HCT116 (cell line): Measurements from ENCODE around the gene PTGIS.

Experiments used
- CEBPB ChIP-seq: IDR thresholded peaks from 2 replicates; pipeline ENCODE4 v1.6.1; 2012; ENCODE audit warnings: low read depth
- EGR1 ChIP-seq: IDR thresholded peaks from 2 replicates; pipeline ENCODE4 v1.6.1; 2012; ENCODE audit warnings: low read depth
- EZH2 ChIP-seq: fragments of 200-600 bp; sonication (generic); IDR thresholded peaks from 2 replicates; pipeline ENCODE4 v1.6.1; 2017; ENCODE audit warnings: antibody characterized with exemption, mixed run types
- JUND ChIP-seq: IDR thresholded peaks from 2 replicates; pipeline ENCODE4 v1.6.1; 2012
- POLR2A ChIP-seq: IDR thresholded peaks from 2 replicates; pipeline ENCODE4 v1.7.0; 2011; ENCODE audit warnings: borderline replicate concordance; ENCODE audit not compliant: insufficient read depth, insufficient read length; ENCODE audit errors: extremely low read depth
- SIN3A ChIP-seq: IDR thresholded peaks from 2 replicates; pipeline ENCODE4 v1.6.1; 2012; ENCODE audit warnings: low read depth
- SP1 ChIP-seq: IDR thresholded peaks from 2 replicates; pipeline ENCODE4 v1.6.1; 2012; ENCODE audit warnings: low read depth
- TCF7L2 ChIP-seq: IDR thresholded peaks from 2 replicates; pipeline ENCODE4 v1.7.0; 2011; ENCODE audit warnings: borderline replicate concordance, inconsistent platforms; ENCODE audit not compliant: insufficient read depth, insufficient read length; ENCODE audit errors: extremely low read depth
- YY1 ChIP-seq: IDR thresholded peaks from 2 replicates; pipeline ENCODE4 v1.6.1; 2011; ENCODE audit warnings: low read length, low read depth, moderate library complexity, mild to moderate bottlenecking; ENCODE audit not compliant: insufficient replicate concordance; ENCODE audit errors: extremely low read depth
- TF ChIP-seq, protein P1 (sequence below), 3 experiments: fragments of 200-600 bp in 1 of 3; sonication (generic) in 1 of 3; IDR thresholded peaks in 2 of 3; conservative IDR thresholded peaks in 1 of 3; 2 replicates each; pipeline ENCODE4 v1.5.1; 2012 to 2017; ENCODE audit warnings: low read depth in 2 of 3, low read length in 2 of 3, antibody characterized with exemption in 1 of 3, borderline replicate concordance in 1 of 3, control low read depth in 1 of 3, mild to moderate bottlenecking in 1 of 3, mixed read lengths in 1 of 3, mixed run types in 1 of 3, moderate library complexity in 1 of 3; ENCODE audit not compliant: insufficient read depth in 1 of 3
- TF ChIP-seq, protein P2 (sequence below): IDR thresholded peaks from 2 replicates; pipeline ENCODE4 v1.6.1; 2012
- TF ChIP-seq, protein P3 (sequence below): IDR thresholded peaks from 2 replicates; pipeline ENCODE4 v1.6.1; 2012; ENCODE audit warnings: low read depth
- TF ChIP-seq, protein P4 (sequence below): IDR thresholded peaks from 2 replicates; pipeline ENCODE4 v1.6.1; 2012

DNA sequence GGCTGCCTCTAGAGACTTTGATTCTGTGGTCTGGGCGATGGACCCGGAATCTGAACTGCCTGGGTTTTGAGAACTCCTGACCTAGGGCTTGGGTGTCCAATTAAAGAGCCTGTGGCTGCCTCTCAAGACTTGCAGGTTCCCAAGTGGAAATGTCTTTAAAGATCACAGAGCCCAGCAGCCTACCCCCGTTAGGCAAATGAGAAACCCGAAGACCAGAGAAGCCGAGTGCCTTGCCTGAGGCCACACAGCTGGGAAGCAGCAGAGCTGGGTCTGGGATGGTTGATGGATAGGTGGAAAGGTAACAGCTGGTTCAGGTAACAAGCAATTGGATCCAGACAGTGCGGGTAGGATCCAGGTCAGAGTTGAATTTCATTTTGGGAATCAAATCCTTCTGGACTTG, 111.3 kb downstream of the PTGIS start:
- TF ChIP-seq POLR2A (no peak), YY1 (no peak), EGR1 (no peak), JUND (no peak), CEBPB (no peak), EZH2 (no peak), TCF7L2 (no peak), SIN3A (no peak), SP1 (no peak)
- TF ChIP-seq, protein P1, sequence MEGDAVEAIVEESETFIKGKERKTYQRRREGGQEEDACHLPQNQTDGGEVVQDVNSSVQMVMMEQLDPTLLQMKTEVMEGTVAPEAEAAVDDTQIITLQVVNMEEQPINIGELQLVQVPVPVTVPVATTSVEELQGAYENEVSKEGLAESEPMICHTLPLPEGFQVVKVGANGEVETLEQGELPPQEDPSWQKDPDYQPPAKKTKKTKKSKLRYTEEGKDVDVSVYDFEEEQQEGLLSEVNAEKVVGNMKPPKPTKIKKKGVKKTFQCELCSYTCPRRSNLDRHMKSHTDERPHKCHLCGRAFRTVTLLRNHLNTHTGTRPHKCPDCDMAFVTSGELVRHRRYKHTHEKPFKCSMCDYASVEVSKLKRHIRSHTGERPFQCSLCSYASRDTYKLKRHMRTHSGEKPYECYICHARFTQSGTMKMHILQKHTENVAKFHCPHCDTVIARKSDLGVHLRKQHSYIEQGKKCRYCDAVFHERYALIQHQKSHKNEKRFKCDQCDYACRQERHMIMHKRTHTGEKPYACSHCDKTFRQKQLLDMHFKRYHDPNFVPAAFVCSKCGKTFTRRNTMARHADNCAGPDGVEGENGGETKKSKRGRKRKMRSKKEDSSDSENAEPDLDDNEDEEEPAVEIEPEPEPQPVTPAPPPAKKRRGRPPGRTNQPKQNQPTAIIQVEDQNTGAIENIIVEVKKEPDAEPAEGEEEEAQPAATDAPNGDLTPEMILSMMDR (IDR thresholded peaks at IDR 0.05 in 2 of 3, conservative IDR thresholded peaks at IDR 0.05 in 1 of 3; ENCODE audit: borderline replicate concordance in 1 of 3, insufficient read depth in 1 of 3, low read depth in 2 of 3, low read length in 2 of 3): no peak
- TF ChIP-seq, protein P2, sequence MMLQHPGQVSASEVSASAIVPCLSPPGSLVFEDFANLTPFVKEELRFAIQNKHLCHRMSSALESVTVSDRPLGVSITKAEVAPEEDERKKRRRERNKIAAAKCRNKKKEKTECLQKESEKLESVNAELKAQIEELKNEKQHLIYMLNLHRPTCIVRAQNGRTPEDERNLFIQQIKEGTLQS: no peak
- TF ChIP-seq, protein P3, sequence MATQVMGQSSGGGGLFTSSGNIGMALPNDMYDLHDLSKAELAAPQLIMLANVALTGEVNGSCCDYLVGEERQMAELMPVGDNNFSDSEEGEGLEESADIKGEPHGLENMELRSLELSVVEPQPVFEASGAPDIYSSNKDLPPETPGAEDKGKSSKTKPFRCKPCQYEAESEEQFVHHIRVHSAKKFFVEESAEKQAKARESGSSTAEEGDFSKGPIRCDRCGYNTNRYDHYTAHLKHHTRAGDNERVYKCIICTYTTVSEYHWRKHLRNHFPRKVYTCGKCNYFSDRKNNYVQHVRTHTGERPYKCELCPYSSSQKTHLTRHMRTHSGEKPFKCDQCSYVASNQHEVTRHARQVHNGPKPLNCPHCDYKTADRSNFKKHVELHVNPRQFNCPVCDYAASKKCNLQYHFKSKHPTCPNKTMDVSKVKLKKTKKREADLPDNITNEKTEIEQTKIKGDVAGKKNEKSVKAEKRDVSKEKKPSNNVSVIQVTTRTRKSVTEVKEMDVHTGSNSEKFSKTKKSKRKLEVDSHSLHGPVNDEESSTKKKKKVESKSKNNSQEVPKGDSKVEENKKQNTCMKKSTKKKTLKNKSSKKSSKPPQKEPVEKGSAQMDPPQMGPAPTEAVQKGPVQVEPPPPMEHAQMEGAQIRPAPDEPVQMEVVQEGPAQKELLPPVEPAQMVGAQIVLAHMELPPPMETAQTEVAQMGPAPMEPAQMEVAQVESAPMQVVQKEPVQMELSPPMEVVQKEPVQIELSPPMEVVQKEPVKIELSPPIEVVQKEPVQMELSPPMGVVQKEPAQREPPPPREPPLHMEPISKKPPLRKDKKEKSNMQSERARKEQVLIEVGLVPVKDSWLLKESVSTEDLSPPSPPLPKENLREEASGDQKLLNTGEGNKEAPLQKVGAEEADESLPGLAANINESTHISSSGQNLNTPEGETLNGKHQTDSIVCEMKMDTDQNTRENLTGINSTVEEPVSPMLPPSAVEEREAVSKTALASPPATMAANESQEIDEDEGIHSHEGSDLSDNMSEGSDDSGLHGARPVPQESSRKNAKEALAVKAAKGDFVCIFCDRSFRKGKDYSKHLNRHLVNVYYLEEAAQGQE: no peak
- TF ChIP-seq, protein P4, sequence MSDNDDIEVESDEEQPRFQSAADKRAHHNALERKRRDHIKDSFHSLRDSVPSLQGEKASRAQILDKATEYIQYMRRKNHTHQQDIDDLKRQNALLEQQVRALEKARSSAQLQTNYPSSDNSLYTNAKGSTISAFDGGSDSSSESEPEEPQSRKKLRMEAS: no peak
